ENCODE data around the gene IL2RA.

- TF ChIP-seq, protein P1, sequence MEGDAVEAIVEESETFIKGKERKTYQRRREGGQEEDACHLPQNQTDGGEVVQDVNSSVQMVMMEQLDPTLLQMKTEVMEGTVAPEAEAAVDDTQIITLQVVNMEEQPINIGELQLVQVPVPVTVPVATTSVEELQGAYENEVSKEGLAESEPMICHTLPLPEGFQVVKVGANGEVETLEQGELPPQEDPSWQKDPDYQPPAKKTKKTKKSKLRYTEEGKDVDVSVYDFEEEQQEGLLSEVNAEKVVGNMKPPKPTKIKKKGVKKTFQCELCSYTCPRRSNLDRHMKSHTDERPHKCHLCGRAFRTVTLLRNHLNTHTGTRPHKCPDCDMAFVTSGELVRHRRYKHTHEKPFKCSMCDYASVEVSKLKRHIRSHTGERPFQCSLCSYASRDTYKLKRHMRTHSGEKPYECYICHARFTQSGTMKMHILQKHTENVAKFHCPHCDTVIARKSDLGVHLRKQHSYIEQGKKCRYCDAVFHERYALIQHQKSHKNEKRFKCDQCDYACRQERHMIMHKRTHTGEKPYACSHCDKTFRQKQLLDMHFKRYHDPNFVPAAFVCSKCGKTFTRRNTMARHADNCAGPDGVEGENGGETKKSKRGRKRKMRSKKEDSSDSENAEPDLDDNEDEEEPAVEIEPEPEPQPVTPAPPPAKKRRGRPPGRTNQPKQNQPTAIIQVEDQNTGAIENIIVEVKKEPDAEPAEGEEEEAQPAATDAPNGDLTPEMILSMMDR (IDR thresholded peaks at IDR 0.05) = no peak
- TF ChIP-seq EZH2 (IDR thresholded peaks at IDR 0.05; ENCODE audit: borderline replicate concordance, insufficient read depth, low read depth, low read length, poor library complexity, severe bottlenecking) = no peak
Observed at GRCh38 chr10:6047847-6048246, 14.3 kb downstream of the IL2RA start.
